ENCODE results near the gene DSCAM. TPM values are rescaled to one million over a fixed set of nuclear protein-coding genes. Genes with fewer than 3 reads are reported as not detected.
"Not testable (repeated sequence)": the region's sequence is repeated elsewhere in the genome, so short reads cannot be mapped to it uniquely, and the experiment has no call there.

The DSCAM gene
- total RNA-seq, 1 donor from 2014 or later = not detected

DNA sequence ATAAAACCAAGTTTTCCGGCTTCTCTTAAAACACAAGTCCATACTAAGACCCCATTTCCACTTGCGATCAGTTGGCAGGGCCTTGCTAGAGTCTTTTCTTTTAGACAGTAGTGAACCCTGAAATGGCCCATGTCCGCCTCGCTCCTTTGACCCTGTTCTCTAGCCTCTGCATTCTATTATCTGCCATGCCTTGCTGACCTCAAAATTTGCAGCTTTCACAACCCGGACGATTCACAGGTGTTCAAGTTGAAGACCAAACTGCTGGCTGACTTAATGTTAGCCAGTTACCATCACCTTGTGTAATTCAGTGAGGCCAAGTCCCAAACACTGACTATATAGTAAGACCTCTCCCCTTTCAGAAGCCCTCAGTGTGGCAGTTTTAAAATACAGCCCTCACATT lies 805.5 kb downstream of the DSCAM start:
- H3K9me3 ChIP-seq (replicated peaks) = no peaks in the 10 kb centered on the region
- H3K27ac ChIP-seq (replicated peaks) = no peak overlapping the region
- TF ChIP-seq, protein P1, sequence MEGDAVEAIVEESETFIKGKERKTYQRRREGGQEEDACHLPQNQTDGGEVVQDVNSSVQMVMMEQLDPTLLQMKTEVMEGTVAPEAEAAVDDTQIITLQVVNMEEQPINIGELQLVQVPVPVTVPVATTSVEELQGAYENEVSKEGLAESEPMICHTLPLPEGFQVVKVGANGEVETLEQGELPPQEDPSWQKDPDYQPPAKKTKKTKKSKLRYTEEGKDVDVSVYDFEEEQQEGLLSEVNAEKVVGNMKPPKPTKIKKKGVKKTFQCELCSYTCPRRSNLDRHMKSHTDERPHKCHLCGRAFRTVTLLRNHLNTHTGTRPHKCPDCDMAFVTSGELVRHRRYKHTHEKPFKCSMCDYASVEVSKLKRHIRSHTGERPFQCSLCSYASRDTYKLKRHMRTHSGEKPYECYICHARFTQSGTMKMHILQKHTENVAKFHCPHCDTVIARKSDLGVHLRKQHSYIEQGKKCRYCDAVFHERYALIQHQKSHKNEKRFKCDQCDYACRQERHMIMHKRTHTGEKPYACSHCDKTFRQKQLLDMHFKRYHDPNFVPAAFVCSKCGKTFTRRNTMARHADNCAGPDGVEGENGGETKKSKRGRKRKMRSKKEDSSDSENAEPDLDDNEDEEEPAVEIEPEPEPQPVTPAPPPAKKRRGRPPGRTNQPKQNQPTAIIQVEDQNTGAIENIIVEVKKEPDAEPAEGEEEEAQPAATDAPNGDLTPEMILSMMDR (IDR thresholded peaks at IDR 0.05; ENCODE audit: borderline replicate concordance) = no peak
- DNase-seq = no peak
- H3K4me3 ChIP-seq = no peak overlapping the region
- H3K4me1 ChIP-seq = no peaks in the 10 kb centered on the region
- H3K36me3 ChIP-seq = no peaks in the 10 kb centered on the region
- intact Hi-C loops (cut with micrococcal nuclease) = no loop called here
- no peaks in the 10 kb centered on the region for H3K27me3 ChIP-seq (ENCODE audit: low read depth)

DNA sequence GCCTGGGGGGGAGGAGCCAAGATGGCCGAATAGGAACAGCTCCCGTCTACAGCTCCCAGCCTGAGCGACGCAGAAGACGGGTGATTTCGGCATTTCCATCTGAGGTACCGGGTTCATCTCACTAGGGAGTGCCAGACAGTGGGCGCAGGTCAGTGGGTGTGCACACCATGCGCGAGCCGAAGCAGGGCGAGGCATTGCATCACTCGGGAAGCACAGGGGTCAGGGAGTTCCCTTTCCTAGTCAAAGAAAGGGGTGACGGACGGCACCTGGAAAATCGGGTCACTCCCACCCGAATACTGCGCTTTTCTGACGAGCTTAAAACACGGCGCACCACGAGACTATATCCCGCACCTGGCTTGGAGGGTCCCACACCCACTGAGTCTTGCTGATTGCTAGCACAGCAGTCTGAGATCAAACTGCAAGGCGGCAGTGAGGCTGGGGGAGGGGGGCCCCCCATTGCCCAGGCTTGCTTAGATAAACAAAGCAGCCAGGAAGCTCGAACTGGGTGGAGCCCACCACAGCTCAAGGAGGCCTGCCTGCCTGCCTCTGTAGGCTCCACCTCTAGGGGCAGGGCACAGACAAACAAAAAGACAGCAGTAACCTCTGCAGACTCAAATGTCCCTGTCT lies 813.7 kb downstream of the DSCAM start:
- H3K27ac ChIP-seq (replicated peaks); H3K9me3 ChIP-seq (replicated peaks); H3K4me3 ChIP-seq; H3K4me1 ChIP-seq; DNase-seq; intact Hi-C loops (cut with micrococcal nuclease); H3K36me3 ChIP-seq: not testable (repeated sequence)
- peaks cover 22% of the 10 kb centered on the region for H3K27me3 ChIP-seq (ENCODE audit: low read depth)

- H3K4me3 ChIP-seq = no peak overlapping the region
Observed at GRCh38 chr21:40029888-40030287, 817.1 kb downstream of the DSCAM start.

DNA sequence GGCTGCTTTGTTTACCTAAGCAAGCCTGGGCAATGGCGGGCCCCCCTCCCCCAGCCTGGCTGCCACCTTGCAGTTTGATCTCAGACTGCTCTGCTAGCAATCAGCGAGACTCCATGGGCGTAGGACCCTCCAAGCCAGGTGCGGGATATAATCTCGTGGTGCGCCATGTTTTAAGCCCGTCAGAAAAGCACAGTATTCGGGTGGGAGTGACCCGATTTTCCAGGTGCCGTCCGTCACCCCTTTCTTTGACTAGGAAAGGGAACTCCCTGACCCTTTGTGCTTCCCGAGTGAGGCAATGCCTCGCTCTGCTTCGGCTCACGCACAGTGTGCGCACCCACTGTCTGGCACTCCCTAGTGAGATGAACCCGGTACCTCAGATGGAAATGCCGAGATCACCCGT lies 818.6 kb downstream of the DSCAM start:
- intact Hi-C loops (cut with micrococcal nuclease); H3K4me1 ChIP-seq; H3K27ac ChIP-seq (replicated peaks); H3K36me3 ChIP-seq; H3K4me3 ChIP-seq; H3K9me3 ChIP-seq (replicated peaks); DNase-seq: not testable (repeated sequence)
- peaks cover 21% of the 10 kb centered on the region for H3K27me3 ChIP-seq (ENCODE audit: low read depth)

More at GRCh38 chr21:40029888-40030287, 817.1 kb downstream of the DSCAM start:
- H3K27me3 ChIP-seq (ENCODE audit: low read depth) = peaks cover 22% of the 10 kb centered on the region
- intact Hi-C loops (cut with micrococcal nuclease) = no loop called here
- no peak for DNase-seq
- no peaks in the 10 kb centered on the region for H3K4me1 ChIP-seq
- no peak overlapping the region for H3K27ac ChIP-seq (replicated peaks)
- TF ChIP-seq, protein P1 (IDR thresholded peaks at IDR 0.05; ENCODE audit: borderline replicate concordance) = no peak
- no peaks in the 10 kb centered on the region for H3K36me3 ChIP-seq
- no peaks in the 10 kb centered on the region for H3K9me3 ChIP-seq (replicated peaks)

DNA sequence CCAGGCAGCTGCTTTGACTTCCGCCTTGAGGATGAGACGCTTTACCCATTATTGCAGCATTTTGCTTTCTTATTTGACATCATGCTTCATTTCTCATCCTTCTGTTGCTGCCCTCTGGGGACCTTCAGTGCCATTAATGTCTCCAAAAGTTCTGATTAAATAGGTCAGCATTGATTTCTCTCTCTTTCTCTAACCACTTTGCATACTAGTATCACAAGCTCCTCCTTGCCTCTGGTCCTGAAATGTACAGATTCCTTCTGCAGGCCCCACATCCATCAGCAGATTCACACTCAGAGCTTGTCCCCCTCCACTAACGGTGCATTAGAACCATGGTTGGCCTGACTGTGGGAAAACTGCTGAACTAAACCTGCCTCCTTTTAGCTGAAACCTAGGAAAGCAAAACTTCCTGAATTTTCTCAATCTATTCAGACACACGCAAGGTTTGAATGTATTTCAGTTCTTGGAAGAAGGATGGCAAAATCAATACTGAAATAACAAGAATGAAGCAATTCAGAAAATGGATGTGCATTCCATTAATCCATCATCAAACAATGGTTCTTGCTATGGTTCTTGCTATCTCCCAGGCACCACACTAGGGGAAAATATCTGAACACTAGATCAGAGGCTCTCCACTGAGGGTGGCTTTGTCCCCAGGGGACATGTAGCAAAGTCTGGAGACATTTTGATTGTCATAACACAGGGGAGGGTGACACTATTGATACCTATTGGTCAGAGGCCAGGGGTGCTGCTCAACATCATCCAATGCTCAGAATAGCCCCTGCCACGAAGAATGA lies 825.2 kb downstream of the DSCAM start:
- DNase-seq = no peak
- Histone ChIP-seq H3K27me3 (ENCODE audit: low read depth) (peaks cover 7% of the 10 kb centered on the region), H3K36me3 (no peaks in the 10 kb centered on the region), H3K9me3 (replicated peaks) (no peaks in the 10 kb centered on the region), H3K27ac (replicated peaks) (no peak overlapping the region), H3K4me1 (no peaks in the 10 kb centered on the region), H3K4me3 (no peak overlapping the region)
- TF ChIP-seq, protein P1 (IDR thresholded peaks at IDR 0.05; ENCODE audit: borderline replicate concordance) = no peak
- intact Hi-C loops (cut with micrococcal nuclease) = no loop called here

DNA sequence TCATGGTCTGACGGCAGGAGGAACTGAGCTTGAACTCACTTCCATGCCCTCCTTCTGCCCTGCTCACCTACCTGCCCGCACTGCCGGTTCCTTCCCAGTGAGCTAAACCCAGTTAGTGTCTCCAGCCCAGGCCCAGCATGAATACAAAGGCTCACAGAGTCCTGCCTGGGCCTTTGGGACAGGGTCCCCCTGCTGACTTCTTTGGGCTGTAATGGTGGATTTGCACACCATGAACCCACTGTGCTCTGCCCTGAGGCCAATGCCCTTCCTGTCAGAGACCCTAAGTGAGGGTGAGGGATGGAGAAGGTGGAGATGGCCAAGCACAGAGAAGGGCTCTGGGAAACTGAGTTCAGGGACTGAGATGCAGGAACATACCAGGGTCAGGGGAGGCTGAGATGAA lies 826.3 kb downstream of the DSCAM start:
- no peak for DNase-seq
- H3K27ac ChIP-seq (replicated peaks) = no peak overlapping the region
- H3K36me3 ChIP-seq = no peaks in the 10 kb centered on the region
- no peaks in the 10 kb centered on the region for H3K4me1 ChIP-seq
- TF ChIP-seq, protein P1 (IDR thresholded peaks at IDR 0.05; ENCODE audit: borderline replicate concordance) = no peak
- intact Hi-C loops (cut with micrococcal nuclease) = no loop called here
- no peak overlapping the region for H3K4me3 ChIP-seq
- H3K27me3 ChIP-seq (ENCODE audit: low read depth) = peaks cover 7% of the 10 kb centered on the region
- H3K9me3 ChIP-seq (replicated peaks) = no peaks in the 10 kb centered on the region

Measured in left ventricle myocardium inferior (tissue), 1 donor.